K562 (cell line): ENCODE data around the gene PNMA8B. TPM values are rescaled to one million over a fixed set of nuclear protein-coding genes. Genes with fewer than 3 reads are reported as not detected.

ENCODE experiments used
- ATAC-seq: fragments of 200-7000 bp; cut with Tn5 transposase; 3 replicates; pipeline ENCODE4 v1.9.1; 2020; ENCODE audit warnings: moderate library complexity
- BruUV-seq: library from RNA; stranded (reverse); fragments of 400-500 nt; replicated peaks from 2 replicates; lab custom pipeline; 2021; lab: Mats Ljungman, UMichigan
- CTCF ChIA-PET: fragments of 300-600 bp; formaldehyde crosslinking; extraction: SDS; loops from one replicate; lab custom pipeline; 2021; ENCODE audit warnings: low intra/inter-chr PET ratio; lab: Yijun Ruan, JAX
- POLR2A ChIA-PET: fragments of 300-600, 350-650 bp; sonication (Branson Sonifier 250); formaldehyde crosslinking; extraction: SDS; loops from one replicate; lab custom pipeline; 2021; ENCODE audit warnings: antibody characterized with exemption, inconsistent platforms; lab: Yijun Ruan, JAX
- DNase-seq, 4 experiments: peaks; one replicate each; pipeline versions ENCODE4 v3.0.0 to v3.0.0-alpha.2; 2011 to 2018; ENCODE audit warnings: low spot score in 3 of 4, mixed read lengths in 3 of 4; ENCODE audit errors: extremely low read depth in 1 of 4
- FAIRE-seq: peaks from 2 replicates; lab custom pipeline; 2011; peaks lifted over from hg19 to GRCh38; lab: Jason Lieb, UNC
- H2AFZ ChIP-seq: 2 replicates; pipeline ENCODE4 v1.6.0; 2011; ENCODE audit warnings: low read depth, low read length, control low read depth, inconsistent platforms
- H3K27ac ChIP-seq: fragments of 200-600 bp; 3 replicates; pipeline ENCODE4 v1.8.0; 2011; ENCODE audit warnings: low read depth, mild to moderate bottlenecking, control low read depth, inconsistent platforms, low read length, moderate library complexity, mixed read lengths; ENCODE audit errors: extremely low read depth
- H3K27me3 ChIP-seq, 2 experiments: fragments of 300-600 bp in 1 of 2; 2 replicates in 1 of 2; 3 replicates in 1 of 2; pipeline versions ENCODE4 v1.6.0 to v1.8.0; 2011; ENCODE audit warnings: inconsistent platforms in 2 of 2, low read length in 2 of 2, mild to moderate bottlenecking in 1 of 2, mixed read lengths in 1 of 2, moderate library complexity in 1 of 2; ENCODE audit not compliant: control insufficient read depth in 2 of 2, insufficient read depth in 2 of 2
- H3K36me3 ChIP-seq: fragments of 300-600 bp; 3 replicates; pipeline ENCODE4 v1.8.0; 2011; ENCODE audit warnings: mild to moderate bottlenecking, low read length, inconsistent platforms; ENCODE audit not compliant: control insufficient read depth, insufficient read depth
- H3K4me1 ChIP-seq, 2 experiments: fragments of 200-600 bp in 1 of 2; replicated peaks in 1 of 2; 2 replicates in 1 of 2; 3 replicates in 1 of 2; pipeline versions ENCODE4 v1.5.1 to v1.8.0; 2011; ENCODE audit warnings: inconsistent platforms in 2 of 2, low read length in 2 of 2, mild to moderate bottlenecking in 1 of 2, mixed read lengths in 1 of 2, moderate library complexity in 1 of 2; ENCODE audit not compliant: control insufficient read depth in 2 of 2, insufficient read depth in 2 of 2
- H3K4me2 ChIP-seq: 2 replicates; pipeline ENCODE4 v1.6.1; 2011; ENCODE audit warnings: low read length, control low read depth, inconsistent platforms, mixed read lengths; ENCODE audit not compliant: insufficient read depth
- H3K4me3 ChIP-seq: fragments of 200-600 bp; sonication (generic), shearing (Covaris generic); 2 replicates; pipeline ENCODE4 v1.5.1; 2016; ENCODE audit warnings: control low read depth, inconsistent platforms
- H3K79me2 ChIP-seq: fragments of 200-600 bp; 3 replicates; pipeline ENCODE4 v1.8.0; 2011; ENCODE audit warnings: low read length, inconsistent platforms; ENCODE audit not compliant: control insufficient read depth, insufficient read depth
- H3K9ac ChIP-seq, 2 experiments: 2 replicates each; pipeline versions ENCODE4 v1.6.0 to v1.6.1; 2011; ENCODE audit warnings: low read depth in 2 of 2, low read length in 2 of 2, control low read depth in 1 of 2, inconsistent platforms in 1 of 2, mild to moderate bottlenecking in 1 of 2, mixed read lengths in 1 of 2; ENCODE audit not compliant: insufficient read depth in 1 of 2
- H3K9me1 ChIP-seq: one replicate; pipeline ENCODE4 v1.6.0; 2011; ENCODE audit warnings: inconsistent platforms, mild to moderate bottlenecking, low read length, moderate library complexity; ENCODE audit not compliant: control insufficient read depth, insufficient read depth
- H3K9me3 ChIP-seq: replicated peaks from 2 replicates; pipeline ENCODE4 v1.5.1; 2011; ENCODE audit warnings: low read depth, low read length, inconsistent platforms; ENCODE audit not compliant: control insufficient read depth, insufficient read depth
- H4K20me1 ChIP-seq: replicated peaks from 2 replicates; pipeline ENCODE4 v1.6.1; 2011; ENCODE audit warnings: low read length, inconsistent platforms, mixed read lengths; ENCODE audit not compliant: control insufficient read depth, insufficient read depth
- CREB3 ChIP-seq: fragments of 450-650 bp; conservative IDR thresholded peaks from 2 replicates; pipeline ENCODE4 v1.6.1; 2016; ENCODE audit warnings: missing genetic modification characterization, low read depth, mild to moderate bottlenecking, missing compliant biosample characterization, moderate library complexity
- ESRRB ChIP-seq: fragments of 250-450 bp; sonication (Bioruptor Pico); IDR thresholded peaks from 2 replicates; pipeline ENCODE4 v1.5.0; 2020; ENCODE audit warnings: mild to moderate bottlenecking, moderate library complexity, borderline replicate concordance
- EWSR1 ChIP-seq: fragments of 450-650 bp; IDR thresholded peaks from 2 replicates; pipeline ENCODE4 v1.6.1; 2018; ENCODE audit warnings: borderline replicate concordance, mild to moderate bottlenecking, low read depth, moderate library complexity; ENCODE audit not compliant: partially characterized antibody
- SIN3B ChIP-seq: fragments of 450-650 bp; IDR thresholded peaks from 2 replicates; pipeline ENCODE4 v1.6.1; 2017; ENCODE audit warnings: low read depth, mild to moderate bottlenecking, moderate library complexity
- SMARCA5 ChIP-seq: fragments of 450-650 bp; IDR thresholded peaks from 2 replicates; pipeline ENCODE4 v1.6.1; 2016
- THAP7 ChIP-seq: fragments of 250-450 bp; sonication (Bioruptor Pico); IDR thresholded peaks from 2 replicates; pipeline ENCODE4 v1.5.0; 2021
- ZNF609 ChIP-seq: sonication (generic); formaldehyde crosslinking; IDR thresholded peaks from 2 replicates; pipeline ENCODE4 v1.8.1; 2023; ENCODE audit warnings: missing genetic modification reagents, mild to moderate bottlenecking, borderline replicate concordance
- ZNF707 ChIP-seq: fragments of 250-450 bp; sonication (Bioruptor Pico); conservative IDR thresholded peaks from 2 replicates; pipeline ENCODE4 v1.8.0; 2022; ENCODE audit warnings: inconsistent platforms, mild to moderate bottlenecking, moderate library complexity
- WGBS: fragments of 100-300 bp; shearing (Covaris generic); methylation state at CpG from one replicate; pipeline ENCODE4 v1.1.6; 2016; ENCODE audit warnings: low coverage, mixed read lengths; ENCODE audit not compliant: insufficient coverage; ENCODE audit errors: missing lambda C conversion rate; 5-methylcytosine and 5-hydroxymethylcytosine counted together
- in situ Hi-C: fragments of 300-500 bp; cut with MboI; formaldehyde crosslinking; loops from 4 replicates; pipeline ENCODE4 v1.15.0; 2018; ENCODE audit warnings: inconsistent platforms, mixed read lengths
- intact Hi-C: fragments of 100-400 bp; cut with micrococcal nuclease; formaldehyde crosslinking; loops from 2 replicates; pipeline ENCODE4 v1.14.2; 2022
- polyA plus RNA-seq, 8 experiments: library from polyadenylated mRNA; depleted of rRNA in 4 of 8; stranded (reverse) in 5 of 8; unstranded in 3 of 8; fragments of >200 nt; fragmentation: Nextera tagmentation in 2 of 8; fragmentation: Illumina TruSeq in 1 of 8; extraction: Ambion mirVana in 2 of 8; extraction: Trizol in 1 of 8; gene quantifications; 2 replicates each; pipeline versions ENCODE4 v1.2.1 to v1.2.3, GENCODE V29; 2011 to 2014; ENCODE audit warnings: inconsistent platforms in 1 of 8, missing spikeins in 1 of 8
- total RNA-seq, 7 experiments: library from RNA; depleted of rRNA in 6 of 7; stranded (reverse); fragments of >200 nt in 6 of 7; fragmentation: Illumina TruSeq in 2 of 7; extraction: Trizol in 2 of 7; gene quantifications; 2 replicates each; pipeline versions ENCODE4 v1.2.1 to v1.2.3, GENCODE V29; 2011 to 2021; ENCODE audit warnings: low replicate concordance in 1 of 7
- TF ChIP-seq, protein P1 (sequence below): sonication (generic); formaldehyde crosslinking; IDR thresholded peaks from 2 replicates; pipeline ENCODE4 v1.8.1; 2022; ENCODE audit warnings: missing genetic modification reagents

PNMA8B gene
- total and polyA plus RNA-seq, 9 of the 15 experiments (the other 6 are each of a cell fraction or from before 2014, with no cell fraction given): not detected

DNA sequence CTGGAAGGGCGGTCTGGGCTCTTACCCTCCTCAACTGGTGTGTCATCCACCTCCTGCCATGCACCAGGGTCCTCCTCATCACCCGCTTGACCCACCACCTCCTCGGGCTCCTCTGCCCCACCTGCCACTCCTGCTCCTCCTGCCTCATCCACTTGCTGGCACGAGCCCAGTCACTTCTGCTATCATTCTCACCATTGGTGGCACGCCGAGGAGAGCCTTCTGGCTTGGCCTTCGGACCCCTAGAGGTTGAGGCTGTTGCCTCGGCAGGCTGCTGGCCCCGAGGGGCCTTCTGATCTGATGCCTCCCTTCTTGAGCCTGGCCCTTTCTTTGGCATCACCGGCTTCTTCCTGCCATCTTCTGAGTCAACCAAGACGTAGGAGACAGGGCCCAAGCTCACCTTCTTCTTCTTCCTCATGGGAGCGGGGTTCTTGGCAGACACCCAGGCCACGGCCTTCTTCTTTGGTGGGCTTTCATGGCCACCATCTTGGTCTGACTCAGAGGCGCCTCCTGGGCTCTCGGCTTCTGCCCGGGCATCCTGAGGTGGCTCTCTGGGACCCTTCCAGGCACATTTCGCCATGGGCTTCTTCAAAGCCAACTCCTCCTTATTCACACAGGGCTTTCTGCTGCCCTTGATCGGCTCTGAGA lies 26.0 kb downstream of the PNMA8B start (continued):
- TF ChIP-seq SIN3B (no peak), THAP7 (CRISPR knock-in tag) (no peak), ESRRB (CRISPR knock-in tag) (no peak), CREB3 (tag) (no peak)
- TF ChIP-seq, all 486 proteins: peak for 0

DNA sequence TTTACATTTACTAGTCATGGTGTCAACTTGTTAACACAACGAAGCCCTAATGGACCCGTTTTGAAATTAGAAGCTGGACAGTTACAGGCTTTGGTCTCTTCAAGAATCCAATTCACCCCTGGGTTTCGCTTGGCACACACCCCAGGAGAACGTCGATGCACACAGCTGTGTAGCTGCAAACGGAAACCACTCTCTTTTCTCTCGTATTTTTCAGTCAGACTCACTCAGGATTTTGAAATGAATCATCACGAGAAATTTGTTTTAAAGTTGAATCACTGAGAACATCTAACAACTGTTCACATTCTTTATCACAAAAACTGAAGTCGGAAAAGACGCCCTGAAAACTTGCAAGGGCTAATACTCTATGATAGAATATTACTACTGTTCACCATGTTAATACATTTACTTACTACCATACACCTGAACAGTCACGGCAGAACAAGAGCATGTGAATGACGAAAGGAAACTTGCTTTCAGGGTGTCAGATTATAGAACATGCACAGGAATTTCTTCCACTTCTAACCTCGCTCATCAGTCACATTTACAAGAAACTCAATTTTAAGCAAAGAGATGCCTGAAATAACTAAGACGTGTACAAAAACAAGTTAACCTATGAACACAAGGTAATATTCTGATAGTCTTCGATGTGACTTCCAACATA lies 29.0 kb downstream of the PNMA8B start:
- Histone ChIP-seq H3K9me1 (no peaks in the 10 kb centered on the region), H3K36me3 (peaks cover 24% of the 10 kb centered on the region; the same call in 2 of the 3 replicates), H3K9me3 (no peaks in the 10 kb centered on the region)
- POLR2A ChIA-PET: interaction anchor here (1.1 kb wide), 1 partner anchor 14 kb away, joined by 3 read pairs; no protein-coding TSS in a partner anchor
- DNase-seq (no peak), FAIRE-seq (no peak)
- in situ Hi-C loops: no loop called here
- no TSS peak for BruUV-seq
- TF ChIP-seq ZNF609 (CRISPR knock-in tag): no peak
- TF ChIP-seq ZNF707 (CRISPR knock-in tag): no peak
- TF ChIP-seq, protein P1, sequence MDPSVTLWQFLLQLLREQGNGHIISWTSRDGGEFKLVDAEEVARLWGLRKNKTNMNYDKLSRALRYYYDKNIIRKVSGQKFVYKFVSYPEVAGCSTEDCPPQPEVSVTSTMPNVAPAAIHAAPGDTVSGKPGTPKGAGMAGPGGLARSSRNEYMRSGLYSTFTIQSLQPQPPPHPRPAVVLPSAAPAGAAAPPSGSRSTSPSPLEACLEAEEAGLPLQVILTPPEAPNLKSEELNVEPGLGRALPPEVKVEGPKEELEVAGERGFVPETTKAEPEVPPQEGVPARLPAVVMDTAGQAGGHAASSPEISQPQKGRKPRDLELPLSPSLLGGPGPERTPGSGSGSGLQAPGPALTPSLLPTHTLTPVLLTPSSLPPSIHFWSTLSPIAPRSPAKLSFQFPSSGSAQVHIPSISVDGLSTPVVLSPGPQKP (CRISPR knock-in tag): no peak
- no peak for TF ChIP-seq EWSR1
- TF ChIP-seq SMARCA5: no peak
- TF ChIP-seq, all 486 proteins: peak for 0
- no peak for ATAC-seq
- Histone ChIP-seq H3K27ac (no peak overlapping the region), H3K79me2 (peaks cover 12% of the 10 kb centered on the region), H3K4me3 (no peak overlapping the region), H4K20me1 (no peaks in the 10 kb centered on the region), H3K27me3 (peaks cover 0 to 7% of the 10 kb centered on the region in 2 experiments; a peak in 3 of 5 replicates), H2AFZ (no peak overlapping the region), H3K4me2 (no peak overlapping the region), H3K4me1 (peaks cover 0 to 21% of the 10 kb centered on the region in 2 experiments; a peak in 3 of 5 replicates), H3K9ac (no peak overlapping the region)
- 54% methylated on average over 15 of the region's 15 CpGs for WGBS
- CTCF ChIA-PET: no interaction called here
- intact Hi-C loops: no loop called here
